ENCODE results near the gene GRPEL1. TPM values are rescaled to one million over a fixed set of nuclear protein-coding genes. Genes with fewer than 3 reads are reported as not detected.

Gene GRPEL1
- 25.8 and 29.5 TPM in 2 replicates for total RNA-seq

GRCh38 chr4:7067452-7068278 lies at the start of gene GRPEL1:
TSS of gene GRPEL1 (minus strand) at chr4:7068064. CDS start at chr4:7068032, 32 bp downstream.

GRCh38 chr4:7043284-7044136 lies 24.4 kb downstream of the GRPEL1 start, which contains the start of gene TADA2B:
TSS of gene TADA2B (plus strand) at chr4:7043372. CDS start at chr4:7043580, 208 bp downstream.

Other genes starting within 250 kb of the GRPEL1 start
- 37.9 and 44.4 TPM in 2 replicates for gene TBC1D14, start 158.2 kb downstream of the GRPEL1 start, total RNA-seq
- gene TADA2B, start 24.7 kb downstream of the GRPEL1 start, total RNA-seq = 15.2 and 16.2 TPM in 2 replicates
- gene SORCS2, start 124.5 kb upstream of the GRPEL1 start, total RNA-seq = 0.14 and 0.22 TPM in 2 replicates

Measured in placental pericyte (primary cell).